GM21447 (cell line): ENCODE results near the gene CAPSL.
"Not testable (repeated sequence)": the region's sequence is repeated elsewhere in the genome, so short reads cannot be mapped to it uniquely, and the experiment has no call there.

Experiments
- ATAC-seq: cut with Tn5 transposase; IDR thresholded peaks from one replicate; pipeline ENCODE4 v1.9.1; 2021; ENCODE audit not compliant: unreplicated experiment

Gene CAPSL

GRCh38 chr5:35908228-35908627 is 30.2 kb downstream of the CAPSL start:
- ATAC-seq = no peak

- ATAC-seq = peak; percentile 55
Observed at GRCh38 chr5:35904443-35905132, 33.8 kb downstream of the CAPSL start.

GRCh38 chr5:35903631-35904203 is 34.7 kb downstream of the CAPSL start:
- ATAC-seq = no peak

- peak; percentile 68 for ATAC-seq
Observed at GRCh38 chr5:35902046-35902672, 36.3 kb downstream of the CAPSL start.

GRCh38 chr5:35900972-35901695 is 37.3 kb downstream of the CAPSL start:
- ATAC-seq = no peak

- peak; percentile 29 for ATAC-seq
Observed at GRCh38 chr5:35899800-35900199, 38.6 kb downstream of the CAPSL start.

GRCh38 chr5:35898952-35899660 is 39.3 kb downstream of the CAPSL start:
- ATAC-seq = no peak

GRCh38 chr5:35894131-35894530 is 44.3 kb downstream of the CAPSL start:
- no peak for ATAC-seq

GRCh38 chr5:35892799-35893198 is 45.6 kb downstream of the CAPSL start:
- ATAC-seq = not testable (repeated sequence)

GRCh38 chr5:35890021-35891020 is 48.1 kb downstream of the CAPSL start:
- ATAC-seq = no peak

- no peak for ATAC-seq
Observed at GRCh38 chr5:35887321-35888100, 50.9 kb downstream of the CAPSL start.

GRCh38 chr5:35886381-35886780 is 52.0 kb downstream of the CAPSL start:
- ATAC-seq = no peak

GRCh38 chr5:35884773-35885172 is 53.6 kb downstream of the CAPSL start:
- ATAC-seq = peak; percentile 15

GRCh38 chr5:35884191-35884769 is 54.1 kb downstream of the CAPSL start:
- ATAC-seq = peak; percentile 90

GRCh38 chr5:35881758-35882157 is 56.7 kb downstream of the CAPSL start:
- ATAC-seq = no peak

- ATAC-seq = no peak
Observed at GRCh38 chr5:35880156-35880555, 58.3 kb downstream of the CAPSL start.

GRCh38 chr5:35879649-35880048 is 58.8 kb downstream of the CAPSL start:
- ATAC-seq = no peak

- ATAC-seq = no peak
Observed at GRCh38 chr5:35879096-35879495, 59.3 kb downstream of the CAPSL start.

- ATAC-seq = no peak
Observed at GRCh38 chr5:35878079-35878478, 60.3 kb downstream of the CAPSL start.
